HFFc6 (cell line): ENCODE data around the gene PPM1E. TPM values are rescaled to one million over a fixed set of nuclear protein-coding genes. Genes with fewer than 3 reads are reported as not detected.
"Not testable (repeated sequence)": the region's sequence is repeated elsewhere in the genome, so short reads cannot be mapped to it uniquely, and the experiment has no call there.

Source experiments
- DNase-seq: peaks from one replicate; pipeline ENCODE4 v3.0.0-alpha.2; 2018
- H3K27ac Mint-ChIP-seq: 2 replicates; pipeline ENCODE4 v1.8.0; 2020; ENCODE audit warnings: mild to moderate bottlenecking, mixed read lengths
- H3K27me3 Mint-ChIP-seq: 2 replicates; pipeline ENCODE4 v1.8.0; 2021; ENCODE audit warnings: mild to moderate bottlenecking, moderate library complexity, mixed read lengths; ENCODE audit not compliant: insufficient read depth
- H3K36me3 Mint-ChIP-seq: 2 replicates; pipeline ENCODE4 v1.8.0; 2021; ENCODE audit warnings: low read depth, mixed read lengths
- H3K4me1 Mint-ChIP-seq: 2 replicates; pipeline ENCODE4 v1.8.0; 2020; ENCODE audit warnings: low read depth, mixed read lengths
- H3K4me3 Mint-ChIP-seq: 2 replicates; pipeline ENCODE4 v1.8.0; 2020; ENCODE audit warnings: mild to moderate bottlenecking, moderate library complexity, mixed read lengths
- H3K9me3 Mint-ChIP-seq: 2 replicates; pipeline ENCODE4 v1.8.0; 2020; ENCODE audit warnings: mild to moderate bottlenecking, mixed read lengths
- total RNA-seq, 6 experiments: library from RNA; stranded (reverse); fragmentation: NEBNext Ultra II Directional; extraction: Animal tissue kit (Norgen Biotek cat#: 25700); gene quantifications; 2 replicates in 1 of 6; 3 replicates in 5 of 6; pipeline ENCODE4 v1.2.3, GENCODE V29; 2021
- TF ChIP-seq, protein P1 (sequence below): fragments of 200-600 bp; sonication (generic); IDR thresholded peaks from 2 replicates; pipeline ENCODE4 v1.5.0; 2021; ENCODE audit warnings: antibody characterized with exemption, mild to moderate bottlenecking

Gene PPM1E
- total RNA-seq, 6 experiments from 2014 or later: not detected

DNA sequence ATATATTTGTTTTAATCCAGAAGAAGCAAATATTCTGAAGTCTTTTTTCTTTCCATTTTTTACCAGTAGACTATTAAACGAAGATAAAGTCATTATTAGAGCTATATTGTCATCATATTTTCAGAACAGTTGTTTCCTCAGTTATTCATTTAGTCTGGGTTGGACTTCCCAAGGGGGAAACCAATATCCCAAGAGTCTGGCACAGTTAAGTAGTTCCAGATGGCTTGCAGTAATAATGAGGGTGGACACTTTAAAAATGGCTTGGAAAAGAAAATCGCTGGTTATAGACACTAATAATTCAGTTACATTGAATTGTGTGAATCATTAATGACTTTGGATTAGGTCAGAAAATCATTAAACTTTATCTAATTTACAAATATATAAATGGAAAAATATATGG is 3.9 kb downstream of the PPM1E start:
- peaks cover 42% of the 10 kb centered on the region for H3K27me3 Mint-ChIP-seq
- H3K4me3 Mint-ChIP-seq: no peak overlapping the region
- no peaks in the 10 kb centered on the region for H3K9me3 Mint-ChIP-seq

DNA sequence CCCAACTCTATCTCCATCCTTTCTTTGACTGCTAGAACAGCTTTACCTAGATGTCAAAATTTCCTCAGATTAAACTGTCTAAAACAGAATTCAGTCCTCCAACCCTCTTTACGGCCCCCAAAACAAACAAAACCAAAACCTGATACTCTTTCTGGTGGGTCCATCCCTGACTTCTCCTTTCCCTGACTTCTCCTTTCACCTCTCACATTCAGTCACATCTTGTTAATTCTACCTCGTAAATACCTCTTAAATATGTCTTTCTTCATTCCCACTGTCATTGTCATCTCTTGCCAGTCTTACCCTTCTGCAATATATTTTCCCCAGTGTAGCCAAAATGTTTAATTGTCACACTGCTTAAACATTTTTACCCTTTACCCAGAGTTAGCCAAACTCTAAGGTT is 4.6 kb downstream of the PPM1E start:
- Mint-ChIP-seq H3K4me3 (no peak overlapping the region), H3K27me3 (peaks cover 36% of the 10 kb centered on the region), H3K4me1 (peaks cover 8% of the 10 kb centered on the region), H3K27ac (no peak overlapping the region), H3K9me3 (no peaks in the 10 kb centered on the region), H3K36me3 (no peaks in the 10 kb centered on the region)
- TF ChIP-seq, protein P1, sequence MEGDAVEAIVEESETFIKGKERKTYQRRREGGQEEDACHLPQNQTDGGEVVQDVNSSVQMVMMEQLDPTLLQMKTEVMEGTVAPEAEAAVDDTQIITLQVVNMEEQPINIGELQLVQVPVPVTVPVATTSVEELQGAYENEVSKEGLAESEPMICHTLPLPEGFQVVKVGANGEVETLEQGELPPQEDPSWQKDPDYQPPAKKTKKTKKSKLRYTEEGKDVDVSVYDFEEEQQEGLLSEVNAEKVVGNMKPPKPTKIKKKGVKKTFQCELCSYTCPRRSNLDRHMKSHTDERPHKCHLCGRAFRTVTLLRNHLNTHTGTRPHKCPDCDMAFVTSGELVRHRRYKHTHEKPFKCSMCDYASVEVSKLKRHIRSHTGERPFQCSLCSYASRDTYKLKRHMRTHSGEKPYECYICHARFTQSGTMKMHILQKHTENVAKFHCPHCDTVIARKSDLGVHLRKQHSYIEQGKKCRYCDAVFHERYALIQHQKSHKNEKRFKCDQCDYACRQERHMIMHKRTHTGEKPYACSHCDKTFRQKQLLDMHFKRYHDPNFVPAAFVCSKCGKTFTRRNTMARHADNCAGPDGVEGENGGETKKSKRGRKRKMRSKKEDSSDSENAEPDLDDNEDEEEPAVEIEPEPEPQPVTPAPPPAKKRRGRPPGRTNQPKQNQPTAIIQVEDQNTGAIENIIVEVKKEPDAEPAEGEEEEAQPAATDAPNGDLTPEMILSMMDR: no peak
- DNase-seq: no peak

More for the DNA sequence above, 3.9 kb downstream of the PPM1E start:
- no peak for DNase-seq
- TF ChIP-seq, protein P1: no peak
- Mint-ChIP-seq H3K4me1 (peaks cover 8% of the 10 kb centered on the region), H3K36me3 (no peaks in the 10 kb centered on the region), H3K27ac (no peak overlapping the region)

DNA sequence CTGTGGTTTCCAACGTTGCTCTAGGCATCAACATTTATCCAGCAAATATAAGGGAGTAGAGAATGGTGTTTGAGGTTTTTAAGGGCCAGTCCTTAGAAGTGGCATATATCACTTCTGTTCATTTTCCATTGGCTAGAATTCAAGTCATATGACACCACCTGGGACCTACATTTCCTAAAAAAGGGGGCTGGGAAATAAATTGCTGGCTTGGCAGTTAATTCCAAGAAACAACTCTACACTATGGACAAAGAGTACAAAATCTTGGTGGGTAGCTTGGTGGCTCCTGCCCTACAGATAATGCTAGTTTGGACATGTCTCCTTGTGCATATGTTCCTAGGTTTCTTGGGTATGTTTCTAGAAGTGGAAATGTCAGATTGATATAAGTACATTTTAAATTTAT is 7.6 kb downstream of the PPM1E start:
- TF ChIP-seq, protein P1: no peak
- Mint-ChIP-seq H3K9me3 (no peaks in the 10 kb centered on the region), H3K36me3 (no peaks in the 10 kb centered on the region), H3K4me3 (no peak overlapping the region), H3K27me3 (peaks cover 20% of the 10 kb centered on the region), H3K4me1 (no peaks in the 10 kb centered on the region), H3K27ac (no peak overlapping the region)
- no peak for DNase-seq

DNA sequence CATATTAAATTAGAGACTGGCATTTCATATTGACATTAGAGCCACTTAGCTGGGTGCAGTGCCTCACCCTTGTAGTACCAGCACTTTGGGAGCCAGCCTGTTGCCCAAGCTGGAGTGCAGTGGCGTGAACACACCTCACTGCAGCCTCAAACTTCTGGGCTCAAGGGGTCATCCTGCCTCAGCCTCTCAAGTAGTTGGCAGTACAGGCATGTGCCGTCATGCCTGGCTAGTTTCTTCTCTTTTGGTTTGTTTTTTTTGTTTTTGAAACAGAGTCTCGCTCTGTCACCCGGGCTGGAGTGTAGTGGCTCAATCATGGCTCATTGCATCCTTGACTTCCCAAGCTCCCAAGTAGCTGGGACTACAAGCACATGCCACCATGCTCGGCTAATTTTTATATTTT is 8.7 kb downstream of the PPM1E start:
- Mint-ChIP-seq H3K27me3 (peaks cover 11% of the 10 kb centered on the region), H3K4me1 (no peaks in the 10 kb centered on the region), H3K9me3 (no peaks in the 10 kb centered on the region), H3K27ac (no peak overlapping the region), H3K36me3 (no peaks in the 10 kb centered on the region), H3K4me3 (no peak overlapping the region)
- no peak for DNase-seq
- TF ChIP-seq, protein P1: no peak

DNA sequence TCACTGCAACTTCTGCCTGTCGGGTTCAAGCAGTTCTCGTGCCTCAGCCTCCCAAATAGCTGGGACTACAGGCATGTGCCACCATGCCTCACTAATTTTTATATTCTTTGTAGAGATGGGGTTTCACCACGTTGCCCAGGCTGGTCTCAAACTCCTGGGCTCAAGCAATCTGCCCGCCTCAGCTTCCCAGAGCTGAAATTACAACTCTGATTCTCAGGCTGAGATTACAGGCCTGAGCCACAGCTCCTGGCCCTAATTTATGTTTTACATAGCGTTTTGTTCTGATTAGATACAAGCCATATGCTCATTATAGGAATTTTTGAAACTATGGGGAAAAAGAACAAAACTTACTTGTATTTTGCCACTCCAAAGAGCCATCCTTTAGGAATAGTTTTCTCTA is 22.8 kb downstream of the PPM1E start:
- not testable (repeated sequence) for H3K4me1 Mint-ChIP-seq, H3K9me3 Mint-ChIP-seq, H3K4me3 Mint-ChIP-seq, H3K27me3 Mint-ChIP-seq, H3K27ac Mint-ChIP-seq, H3K36me3 Mint-ChIP-seq, DNase-seq

DNA sequence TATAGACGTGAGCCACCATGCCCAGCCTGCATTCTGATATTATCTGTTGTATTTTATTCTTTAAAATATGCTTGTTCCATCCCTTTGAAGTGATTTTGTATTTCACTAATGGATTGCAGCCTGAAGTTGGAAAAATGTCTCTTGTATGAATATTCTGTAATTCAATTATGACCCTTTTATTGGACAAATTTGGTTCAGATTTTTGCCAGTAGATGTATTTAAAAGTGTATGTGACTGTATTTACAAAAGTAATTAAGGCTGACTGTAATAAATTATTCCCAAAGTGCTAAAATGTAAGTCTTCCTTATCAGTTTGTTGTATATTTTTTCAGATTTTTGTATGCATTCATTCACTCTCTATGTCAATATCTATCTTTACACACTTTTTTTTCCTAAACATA is 23.8 kb downstream of the PPM1E start:
- Mint-ChIP-seq H3K27me3 (peaks cover 5% of the 10 kb centered on the region), H3K4me3 (no peak overlapping the region), H3K27ac (no peak overlapping the region), H3K36me3 (no peaks in the 10 kb centered on the region), H3K4me1 (no peaks in the 10 kb centered on the region), H3K9me3 (no peaks in the 10 kb centered on the region)
- DNase-seq: no peak
- TF ChIP-seq, protein P1: no peak
